Astrocyte of the spinal cord (primary cell): ENCODE measurements around the gene CTR9.

Experiments
- DNase-seq: peaks from one replicate; pipeline ENCODE4 v3.0.0; 2011; ENCODE audit warnings: low read depth, low spot score
- H3K4me3 ChIP-seq: 2 replicates; pipeline ENCODE4 v1.5.1; 2011; ENCODE audit warnings: low read depth, mild to moderate bottlenecking, low read length, moderate library complexity
- CTCF ChIP-seq: IDR thresholded peaks from 2 replicates; pipeline ENCODE4 v1.5.1; 2012; ENCODE audit warnings: low read depth, mild to moderate bottlenecking, low read length, inconsistent platforms
- in situ Hi-C: cut with HindIII; loops from 2 replicates; pipeline ENCODE4 v1.10.0; 2017; ENCODE audit warnings: low sequenced_read_pairs

CTR9 gene

GRCh38 chr11:10762913-10763421, 11.9 kb downstream of the CTR9 start:
- in situ Hi-C loops, result no loop called here
- no peak for DNase-seq
- TF ChIP-seq CTCF, result no peak

DNA sequence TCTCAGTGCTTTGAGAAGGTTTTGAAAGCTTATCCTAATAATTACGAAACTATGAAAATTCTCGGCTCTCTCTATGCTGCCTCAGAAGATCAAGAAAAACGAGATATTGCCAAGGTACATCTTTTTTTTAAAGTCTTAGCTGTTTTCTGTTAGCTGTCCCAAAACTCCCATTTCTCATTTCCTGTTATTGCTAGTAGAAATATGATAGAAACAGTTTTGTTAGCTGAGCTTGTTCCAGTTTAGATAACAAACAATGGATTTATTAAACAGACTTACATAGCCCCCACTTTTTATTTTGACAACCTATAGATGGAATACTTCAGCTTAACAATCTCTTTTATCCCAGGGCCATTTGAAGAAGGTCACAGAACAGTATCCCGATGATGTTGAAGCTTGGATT, 12.7 kb downstream of the CTR9 start:
- TF ChIP-seq CTCF, result no peak
- no peak for DNase-seq
- H3K4me3 ChIP-seq, result no peak overlapping the region
- in situ Hi-C loops, result no loop called here

More at GRCh38 chr11:10762913-10763421, 11.9 kb downstream of the CTR9 start:
- H3K4me3 ChIP-seq, result no peak overlapping the region

DNA sequence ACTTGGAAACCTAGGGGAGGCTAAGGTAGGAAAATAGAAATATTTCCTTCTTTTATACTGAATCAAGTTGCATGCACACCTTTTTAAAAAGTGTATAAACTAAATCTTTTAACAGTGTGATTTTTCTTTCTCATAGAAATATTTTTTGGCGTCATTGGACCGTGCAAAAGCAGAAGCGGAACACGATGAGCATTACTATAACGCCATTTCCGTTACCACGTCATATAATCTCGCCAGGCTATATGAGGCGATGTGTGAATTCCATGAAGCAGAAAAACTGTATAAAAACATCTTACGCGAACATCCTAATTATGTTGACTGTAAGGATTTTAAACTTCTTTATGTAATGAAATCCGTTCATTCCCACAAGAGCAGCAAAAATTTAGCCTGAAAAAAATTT, 13.4 kb downstream of the CTR9 start:
- no peak for DNase-seq
- in situ Hi-C loops, result no loop called here
- no peak overlapping the region for H3K4me3 ChIP-seq
- TF ChIP-seq CTCF, result no peak

DNA sequence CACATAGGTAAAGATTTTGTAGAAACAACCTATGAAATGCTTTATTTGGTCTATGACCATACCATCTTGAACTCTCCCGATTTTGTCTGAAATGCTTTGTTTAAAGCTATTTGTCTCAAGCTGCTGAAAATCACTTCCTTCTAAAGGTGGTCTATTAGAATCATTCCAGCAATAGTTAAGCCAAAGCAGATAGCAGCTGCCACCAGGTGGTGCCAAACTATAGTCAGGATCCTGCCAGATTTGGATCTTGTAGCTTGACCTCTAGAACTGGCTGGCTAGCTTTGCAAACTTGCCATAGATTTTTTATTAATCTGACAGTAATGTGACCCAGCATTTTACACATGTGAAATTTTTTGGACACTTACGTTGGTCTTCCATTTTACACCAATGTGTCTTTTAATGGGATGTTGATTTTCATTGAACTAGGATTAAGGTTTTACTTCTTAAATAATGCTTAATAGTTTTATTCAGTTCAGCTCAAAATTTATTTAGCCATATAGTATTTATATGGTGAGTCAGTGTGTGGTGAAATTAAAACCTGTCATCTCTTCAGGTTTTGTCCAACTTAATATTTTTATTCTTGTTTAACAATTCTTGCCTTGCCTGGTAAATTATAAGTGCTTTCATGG, 19.7 kb downstream of the CTR9 start:
- in situ Hi-C loops, result no loop called here
- no peak overlapping the region for H3K4me3 ChIP-seq
- DNase-seq, result peak; percentile 44
- TF ChIP-seq CTCF, result peak; percentile 83

GRCh38 chr11:10771457-10771856, 20.4 kb downstream of the CTR9 start:
- DNase-seq, result no peak
- in situ Hi-C loops, result no loop called here
- no peak for TF ChIP-seq CTCF
- H3K4me3 ChIP-seq, result no peak overlapping the region

- in situ Hi-C loops, result no loop called here
- DNase-seq, result no peak
- no peak for TF ChIP-seq CTCF
- H3K4me3 ChIP-seq, result no peak overlapping the region
Measured at GRCh38 chr11:10774811-10775210, 23.8 kb downstream of the CTR9 start.
